ENCODE measurements around the gene CXorf58. TPM values are rescaled to one million over a fixed set of nuclear protein-coding genes. Genes with fewer than 3 reads are reported as not detected.
A peak's percentile ranks its signal among the peaks of the same experiment; 100 is the strongest.

CXorf58 gene
- total and polyA plus RNA-seq, 9 of the 15 experiments (the other 6 are each of a cell fraction or from before 2014, with no cell fraction given) = 0.10 to 0.27 (median 0.16) TPM; not detected in 3

GRCh38 chrX:23884427-23885024 lies 23.3 kb upstream of the CXorf58 start (continued):
- TF ChIP-seq, protein P1, sequence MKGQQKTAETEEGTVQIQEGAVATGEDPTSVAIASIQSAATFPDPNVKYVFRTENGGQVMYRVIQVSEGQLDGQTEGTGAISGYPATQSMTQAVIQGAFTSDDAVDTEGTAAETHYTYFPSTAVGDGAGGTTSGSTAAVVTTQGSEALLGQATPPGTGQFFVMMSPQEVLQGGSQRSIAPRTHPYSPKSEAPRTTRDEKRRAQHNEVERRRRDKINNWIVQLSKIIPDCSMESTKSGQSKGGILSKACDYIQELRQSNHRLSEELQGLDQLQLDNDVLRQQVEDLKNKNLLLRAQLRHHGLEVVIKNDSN (CRISPR knock-in tag; IDR thresholded peaks at IDR 0.05) = no peak
- TF ChIP-seq SMARCB1 (IDR thresholded peaks at IDR 0.05; ENCODE audit: insufficient read length, low read depth) (no peak), ZBTB1 (CRISPR knock-in tag; IDR thresholded peaks at IDR 0.05; ENCODE audit: borderline replicate concordance, low read depth) (no peak), THRAP3 (IDR thresholded peaks at IDR 0.05; ENCODE audit: borderline replicate concordance) (no peak), SMARCA4 (IDR thresholded peaks at IDR 0.05) (peak; percentile 68), NFXL1 (CRISPR knock-in tag; IDR thresholded peaks at IDR 0.05) (no peak), COPS2 (conservative IDR thresholded peaks at IDR 0.05) (no peak), NEUROD1 (IDR thresholded peaks at IDR 0.05; ENCODE audit: borderline replicate concordance, low read depth, low read length, partially characterized antibody) (no peak), HLTF (IDR thresholded peaks at IDR 0.05) (no peak), THAP7 (CRISPR knock-in tag; IDR thresholded peaks at IDR 0.05) (no peak), ZNF121 (CRISPR knock-in tag; conservative IDR thresholded peaks at IDR 0.05) (no peak), EP300 (IDR thresholded peaks at IDR 0.05; ENCODE audit: low read length) (peak; percentile 64), TAF1 (IDR thresholded peaks at IDR 0.05; ENCODE audit: control insufficient read depth, extremely low read depth, insufficient read depth, low read length, severe bottlenecking) (no peak), HNRNPK (IDR thresholded peaks at IDR 0.05; ENCODE audit: low read depth, low read length, poor library complexity, severe bottlenecking) (no peak), MAFG (tag; conservative IDR thresholded peaks at IDR 0.05) (peak; percentile 94), ZSCAN32 (CRISPR knock-in tag; IDR thresholded peaks at IDR 0.05) (no peak), MYNN (IDR thresholded peaks at IDR 0.05) (no peak), MYNN (CRISPR knock-in tag; IDR thresholded peaks at IDR 0.05) (no peak), U2AF1 (optimal IDR thresholded peaks at IDR 0.05; ENCODE audit: low read depth, low read length) (no peak), MAZ (CRISPR knock-in tag; conservative IDR thresholded peaks at IDR 0.05 in 1 of 2, IDR thresholded peaks at IDR 0.05 in 1 of 2) (no peak)
- TF ChIP-seq, protein P2, sequence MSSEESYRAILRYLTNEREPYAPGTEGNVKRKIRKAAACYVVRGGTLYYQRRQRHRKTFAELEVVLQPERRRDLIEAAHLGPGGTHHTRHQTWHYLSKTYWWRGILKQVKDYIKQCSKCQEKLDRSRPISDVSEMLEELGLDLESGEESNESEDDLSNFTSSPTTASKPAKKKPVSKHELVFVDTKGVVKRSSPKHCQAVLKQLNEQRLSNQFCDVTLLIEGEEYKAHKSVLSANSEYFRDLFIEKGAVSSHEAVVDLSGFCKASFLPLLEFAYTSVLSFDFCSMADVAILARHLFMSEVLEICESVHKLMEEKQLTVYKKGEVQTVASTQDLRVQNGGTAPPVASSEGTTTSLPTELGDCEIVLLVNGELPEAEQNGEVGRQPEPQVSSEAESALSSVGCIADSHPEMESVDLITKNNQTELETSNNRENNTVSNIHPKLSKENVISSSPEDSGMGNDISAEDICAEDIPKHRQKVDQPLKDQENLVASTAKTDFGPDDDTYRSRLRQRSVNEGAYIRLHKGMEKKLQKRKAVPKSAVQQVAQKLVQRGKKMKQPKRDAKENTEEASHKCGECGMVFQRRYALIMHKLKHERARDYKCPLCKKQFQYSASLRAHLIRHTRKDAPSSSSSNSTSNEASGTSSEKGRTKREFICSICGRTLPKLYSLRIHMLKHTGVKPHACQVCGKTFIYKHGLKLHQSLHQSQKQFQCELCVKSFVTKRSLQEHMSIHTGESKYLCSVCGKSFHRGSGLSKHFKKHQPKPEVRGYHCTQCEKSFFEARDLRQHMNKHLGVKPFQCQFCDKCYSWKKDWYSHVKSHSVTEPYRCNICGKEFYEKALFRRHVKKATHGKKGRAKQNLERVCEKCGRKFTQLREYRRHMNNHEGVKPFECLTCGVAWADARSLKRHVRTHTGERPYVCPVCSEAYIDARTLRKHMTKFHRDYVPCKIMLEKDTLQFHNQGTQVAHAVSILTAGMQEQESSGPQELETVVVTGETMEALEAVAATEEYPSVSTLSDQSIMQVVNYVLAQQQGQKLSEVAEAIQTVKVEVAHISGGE (CRISPR knock-in tag; IDR thresholded peaks at IDR 0.05) = peak in 1 of 3 experiments; percentile 49; a peak in 2 of 6 replicates
